K562 (cell line): ENCODE data around the gene URGCP. TPM values are rescaled to one million over a fixed set of nuclear protein-coding genes. Genes with fewer than 3 reads are reported as not detected.

Experiments
- ATAC-seq: fragments of 200-7000 bp; cut with Tn5 transposase; 3 replicates; pipeline ENCODE4 v1.9.1; 2020; ENCODE audit warnings: moderate library complexity
- BruUV-seq: library from RNA; stranded (reverse); fragments of 400-500 nt; replicated peaks from 2 replicates; lab custom pipeline; 2021; lab: Mats Ljungman, UMichigan
- CTCF ChIA-PET: fragments of 300-600 bp; formaldehyde crosslinking; extraction: SDS; loops from one replicate; lab custom pipeline; 2021; ENCODE audit warnings: low intra/inter-chr PET ratio; lab: Yijun Ruan, JAX
- POLR2A ChIA-PET: fragments of 300-600, 350-650 bp; sonication (Branson Sonifier 250); formaldehyde crosslinking; extraction: SDS; loops from one replicate; lab custom pipeline; 2021; ENCODE audit warnings: antibody characterized with exemption, inconsistent platforms; lab: Yijun Ruan, JAX
- DNase-seq, 4 experiments: peaks; one replicate each; pipeline versions ENCODE4 v3.0.0 to v3.0.0-alpha.2; 2011 to 2018; ENCODE audit warnings: low spot score in 3 of 4, mixed read lengths in 3 of 4; ENCODE audit errors: extremely low read depth in 1 of 4
- FAIRE-seq: peaks from 2 replicates; lab custom pipeline; 2011; peaks lifted over from hg19 to GRCh38; lab: Jason Lieb, UNC
- H2AFZ ChIP-seq: 2 replicates; pipeline ENCODE4 v1.6.0; 2011; ENCODE audit warnings: low read depth, low read length, control low read depth, inconsistent platforms
- H3K27ac ChIP-seq: fragments of 200-600 bp; 3 replicates; pipeline ENCODE4 v1.8.0; 2011; ENCODE audit warnings: low read depth, mild to moderate bottlenecking, control low read depth, inconsistent platforms, low read length, moderate library complexity, mixed read lengths; ENCODE audit errors: extremely low read depth
- H3K27me3 ChIP-seq, 2 experiments: fragments of 300-600 bp in 1 of 2; 2 replicates in 1 of 2; 3 replicates in 1 of 2; pipeline versions ENCODE4 v1.6.0 to v1.8.0; 2011; ENCODE audit warnings: inconsistent platforms in 2 of 2, low read length in 2 of 2, mild to moderate bottlenecking in 1 of 2, mixed read lengths in 1 of 2, moderate library complexity in 1 of 2; ENCODE audit not compliant: control insufficient read depth in 2 of 2, insufficient read depth in 2 of 2
- H3K36me3 ChIP-seq: fragments of 300-600 bp; 3 replicates; pipeline ENCODE4 v1.8.0; 2011; ENCODE audit warnings: mild to moderate bottlenecking, low read length, inconsistent platforms; ENCODE audit not compliant: control insufficient read depth, insufficient read depth
- H3K4me1 ChIP-seq, 2 experiments: fragments of 200-600 bp in 1 of 2; replicated peaks in 1 of 2; 2 replicates in 1 of 2; 3 replicates in 1 of 2; pipeline versions ENCODE4 v1.5.1 to v1.8.0; 2011; ENCODE audit warnings: inconsistent platforms in 2 of 2, low read length in 2 of 2, mild to moderate bottlenecking in 1 of 2, mixed read lengths in 1 of 2, moderate library complexity in 1 of 2; ENCODE audit not compliant: control insufficient read depth in 2 of 2, insufficient read depth in 2 of 2
- H3K4me2 ChIP-seq: 2 replicates; pipeline ENCODE4 v1.6.1; 2011; ENCODE audit warnings: low read length, control low read depth, inconsistent platforms, mixed read lengths; ENCODE audit not compliant: insufficient read depth
- H3K4me3 ChIP-seq: fragments of 200-600 bp; sonication (generic), shearing (Covaris generic); 2 replicates; pipeline ENCODE4 v1.5.1; 2016; ENCODE audit warnings: control low read depth, inconsistent platforms
- H3K79me2 ChIP-seq: fragments of 200-600 bp; 3 replicates; pipeline ENCODE4 v1.8.0; 2011; ENCODE audit warnings: low read length, inconsistent platforms; ENCODE audit not compliant: control insufficient read depth, insufficient read depth
- H3K9ac ChIP-seq, 2 experiments: 2 replicates each; pipeline versions ENCODE4 v1.6.0 to v1.6.1; 2011; ENCODE audit warnings: low read depth in 2 of 2, low read length in 2 of 2, control low read depth in 1 of 2, inconsistent platforms in 1 of 2, mild to moderate bottlenecking in 1 of 2, mixed read lengths in 1 of 2; ENCODE audit not compliant: insufficient read depth in 1 of 2
- H3K9me1 ChIP-seq: one replicate; pipeline ENCODE4 v1.6.0; 2011; ENCODE audit warnings: inconsistent platforms, mild to moderate bottlenecking, low read length, moderate library complexity; ENCODE audit not compliant: control insufficient read depth, insufficient read depth
- H3K9me3 ChIP-seq: replicated peaks from 2 replicates; pipeline ENCODE4 v1.5.1; 2011; ENCODE audit warnings: low read depth, low read length, inconsistent platforms; ENCODE audit not compliant: control insufficient read depth, insufficient read depth
- H4K20me1 ChIP-seq: replicated peaks from 2 replicates; pipeline ENCODE4 v1.6.1; 2011; ENCODE audit warnings: low read length, inconsistent platforms, mixed read lengths; ENCODE audit not compliant: control insufficient read depth, insufficient read depth
- ATF7 ChIP-seq: fragments of 450-650 bp; IDR thresholded peaks from 2 replicates; pipeline ENCODE4 v1.7.1; 2014; ENCODE audit warnings: mild to moderate bottlenecking, moderate library complexity
- C11orf30 ChIP-seq: fragments of 450-650 bp; IDR thresholded peaks from 2 replicates; pipeline ENCODE4 v1.6.1; 2016; ENCODE audit warnings: low read depth, mild to moderate bottlenecking
- ETV6 ChIP-seq, 3 experiments: fragments of 150-350 bp in 1 of 3; sonication (generic) in 1 of 3; formaldehyde crosslinking in 1 of 3; IDR thresholded peaks; 2 replicates each; pipeline versions ENCODE4 v1.6.1 to v1.8.0; 2014 to 2022; ENCODE audit warnings: borderline replicate concordance in 2 of 3, low read depth in 2 of 3, antibody characterized with exemption in 1 of 3, low read length in 1 of 3, mild to moderate bottlenecking in 1 of 3, missing genetic modification reagents in 1 of 3
- GTF2E2 ChIP-seq: fragments of 200-800 bp; sonication (Bioruptor generic); IDR thresholded peaks from 2 replicates; pipeline ENCODE4 v1.6.1; 2016; ENCODE audit warnings: missing genetic modification characterization, missing compliant biosample characterization
- MTF1 ChIP-seq: fragments of 250-450 bp; sonication (Bioruptor Pico); IDR thresholded peaks from 2 replicates; pipeline ENCODE4 v1.9.0; 2021; ENCODE audit warnings: moderate library complexity, mild to moderate bottlenecking, inconsistent platforms, borderline replicate concordance
- NCOA4 ChIP-seq: fragments of 450-650 bp; IDR thresholded peaks from 2 replicates; pipeline ENCODE4 v1.6.1; 2018; ENCODE audit warnings: mild to moderate bottlenecking; ENCODE audit not compliant: partially characterized antibody
- NONO ChIP-seq, 2 experiments: fragments of 200-400 bp in 1 of 2; fragments of 450-650 bp in 1 of 2; formaldehyde crosslinking in 1 of 2; IDR thresholded peaks; 2 replicates each; pipeline ENCODE4 v1.6.1; 2017; ENCODE audit warnings: low read depth in 2 of 2, mild to moderate bottlenecking in 2 of 2, moderate library complexity in 2 of 2, low read length in 1 of 2
- OTX1 ChIP-seq: fragments of 450-650 bp; formaldehyde crosslinking; IDR thresholded peaks from 2 replicates; pipeline ENCODE4 v1.4.0; 2022; ENCODE audit warnings: mild to moderate bottlenecking
- SRF ChIP-seq, 2 experiments: fragments of 250-450, 450-650 bp in 1 of 2; sonication (Bioruptor Pico) in 1 of 2; sonication (generic) in 1 of 2; formaldehyde crosslinking; IDR thresholded peaks; 2 replicates each; pipeline versions ENCODE4 v1.5.0 to v1.5.1; 2020 to 2022; ENCODE audit warnings: mild to moderate bottlenecking in 1 of 2, missing genetic modification reagents in 1 of 2
- SRSF1 ChIP-seq: fragments of 200-400 bp; formaldehyde crosslinking; IDR thresholded peaks from 2 replicates; pipeline ENCODE4 v1.6.1; 2017; ENCODE audit warnings: mild to moderate bottlenecking, low read depth, low read length, moderate library complexity
- ZBTB8A ChIP-seq: fragments of 450-650 bp; IDR thresholded peaks from 2 replicates; pipeline ENCODE4 v1.6.1; 2018; ENCODE audit warnings: mild to moderate bottlenecking, moderate library complexity; ENCODE audit not compliant: partially characterized antibody
- ZFP1 ChIP-seq: fragments of 450-650 bp; formaldehyde crosslinking; IDR thresholded peaks from 2 replicates; pipeline ENCODE4 v1.4.0; 2020; ENCODE audit warnings: mild to moderate bottlenecking, mixed read lengths
- ZNF12 ChIP-seq: sonication (generic); formaldehyde crosslinking; IDR thresholded peaks from 2 replicates; pipeline ENCODE4 v1.4.0; 2020; ENCODE audit warnings: mild to moderate bottlenecking, missing genetic modification reagents
- ZNF57 ChIP-seq: fragments of 450-650 bp; formaldehyde crosslinking; IDR thresholded peaks from 2 replicates; pipeline ENCODE4 v1.4.0; 2020; ENCODE audit warnings: mild to moderate bottlenecking, moderate library complexity
- ZNF668 ChIP-seq: fragments of 250-450 bp; sonication (Bioruptor Pico); IDR thresholded peaks from 2 replicates; pipeline ENCODE4 v1.8.0; 2022; ENCODE audit warnings: mild to moderate bottlenecking, inconsistent platforms
- WGBS: fragments of 100-300 bp; shearing (Covaris generic); methylation state at CpG from one replicate; pipeline ENCODE4 v1.1.6; 2016; ENCODE audit warnings: low coverage, mixed read lengths; ENCODE audit not compliant: insufficient coverage; ENCODE audit errors: missing lambda C conversion rate; 5-methylcytosine and 5-hydroxymethylcytosine counted together
- in situ Hi-C: fragments of 300-500 bp; cut with MboI; formaldehyde crosslinking; loops from 4 replicates; pipeline ENCODE4 v1.15.0; 2018; ENCODE audit warnings: inconsistent platforms, mixed read lengths
- intact Hi-C: fragments of 100-400 bp; cut with micrococcal nuclease; formaldehyde crosslinking; loops from 2 replicates; pipeline ENCODE4 v1.14.2; 2022
- polyA plus RNA-seq, 8 experiments: library from polyadenylated mRNA; depleted of rRNA in 4 of 8; stranded (reverse) in 5 of 8; unstranded in 3 of 8; fragments of >200 nt; fragmentation: Nextera tagmentation in 2 of 8; fragmentation: Illumina TruSeq in 1 of 8; extraction: Ambion mirVana in 2 of 8; extraction: Trizol in 1 of 8; gene quantifications; 2 replicates each; pipeline versions ENCODE4 v1.2.1 to v1.2.3, GENCODE V29; 2011 to 2014; ENCODE audit warnings: inconsistent platforms in 1 of 8, missing spikeins in 1 of 8
- total RNA-seq, 7 experiments: library from RNA; depleted of rRNA in 6 of 7; stranded (reverse); fragments of >200 nt in 6 of 7; fragmentation: Illumina TruSeq in 2 of 7; extraction: Trizol in 2 of 7; gene quantifications; 2 replicates each; pipeline versions ENCODE4 v1.2.1 to v1.2.3, GENCODE V29; 2011 to 2021; ENCODE audit warnings: low replicate concordance in 1 of 7
- TF ChIP-seq, protein P1 (sequence below), 2 experiments: IDR thresholded peaks; 2 replicates each; pipeline ENCODE4 v1.6.1; 2012; ENCODE audit warnings: improper control_type of control experiment in 2 of 2, low read depth in 2 of 2, low read length in 2 of 2, borderline replicate concordance in 1 of 2
- TF ChIP-seq, protein P2 (sequence below): sonication (generic); formaldehyde crosslinking; IDR thresholded peaks from 2 replicates; pipeline ENCODE4 v1.9.0; 2022; ENCODE audit warnings: mild to moderate bottlenecking, missing genetic modification reagents
- TF ChIP-seq, protein P3 (sequence below): IDR thresholded peaks from 2 replicates; pipeline ENCODE4 v1.6.1; 2011; ENCODE audit warnings: borderline replicate concordance, low read depth, mild to moderate bottlenecking, moderate library complexity, low read length; ENCODE audit not compliant: insufficient read depth, poor library complexity, severe bottlenecking

URGCP gene
- total and polyA plus RNA-seq, 9 of the 15 experiments (the other 6 are each of a cell fraction or from before 2014, with no cell fraction given): 1.7 to 25.8 (median 12.5) TPM

DNA sequence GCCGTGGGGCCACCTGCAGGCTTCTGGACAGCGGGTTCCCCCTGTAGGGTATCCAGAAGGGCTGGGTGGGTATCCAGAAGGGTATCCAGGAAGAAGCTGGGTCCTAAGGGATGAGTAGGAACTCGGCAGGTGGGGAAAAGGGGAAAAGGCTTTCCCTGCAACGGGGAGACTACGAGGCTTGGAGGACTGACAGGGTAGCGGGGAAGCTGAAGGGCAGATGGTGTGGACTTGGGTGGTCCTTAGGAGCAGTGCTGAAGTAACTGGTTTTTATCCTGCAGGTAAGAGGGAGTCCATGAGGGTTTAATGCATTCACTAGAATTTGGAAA, 20.4 kb upstream of the URGCP start:
- H3K27me3 ChIP-seq: no peaks in the 10 kb centered on the region
- no peaks in the 10 kb centered on the region for H3K36me3 ChIP-seq
- H4K20me1 ChIP-seq: no peaks in the 10 kb centered on the region
- ATAC-seq: peak; percentile 45
- 6% methylated on average over 6 of the region's 6 CpGs for WGBS
- FAIRE-seq: no peak
- intact Hi-C loops (no loop called here), in situ Hi-C loops (no loop called here)
- no peaks in the 10 kb centered on the region for H3K9me1 ChIP-seq
- peak overlapping the region; percentile 90 for H2AFZ ChIP-seq
- peaks cover 17% of the 10 kb centered on the region for H3K79me2 ChIP-seq
- no peak for DNase-seq
- peak overlapping the region; percentile 88 for H3K27ac ChIP-seq
- no peaks in the 10 kb centered on the region; the same call in 1 of the 2 replicates for H3K9me3 ChIP-seq
- H3K4me2 ChIP-seq: peak overlapping the region; percentile 99
- H3K4me3 ChIP-seq: peak overlapping the region; percentile 63
- H3K4me1 ChIP-seq: peaks cover 15 to 17% of the 10 kb centered on the region in 2 experiments; a peak in 4 of 5 replicates
- peak overlapping the region; percentile 89 to 91 for H3K9ac ChIP-seq
- ChIA-PET CTCF (no interaction called here), POLR2A (interaction anchor here (0.6 to 1.5 kb wide), 6 partner anchors 16 to 856 kb away, joined by 3 to 6 read pairs (median 3); no protein-coding TSS in a partner anchor)
- BruUV-seq: no TSS peak
- TF ChIP-seq ZBTB8A (no peak), C11orf30 (no peak), MTF1 (CRISPR knock-in tag) (no peak), ZFP1 (CRISPR knock-in tag) (no peak), NONO (IDR thresholded peaks at IDR 0.05; ENCODE audit: low read depth in 2 of 2, low read length in 1 of 2) (peak in 1 of 2 experiments; percentile 21; a peak in 1 of 4 replicates), ATF7 (peak; percentile 7; the same call in 1 of the 2 replicates), ZNF12 (CRISPR knock-in tag) (no peak), SRF (CRISPR knock-in tag; IDR thresholded peaks at IDR 0.05) (no peak; a peak in 1 of 4 replicates), ZNF57 (no peak), NCOA4 (no peak), OTX1 (no peak), ZNF668 (no peak), ETV6 (IDR thresholded peaks at IDR 0.05; ENCODE audit: borderline replicate concordance in 1 of 2, low read depth in 2 of 2, low read length in 1 of 2) (no peak), ETV6 (CRISPR knock-in tag; IDR thresholded peaks at IDR 0.05; ENCODE audit: borderline replicate concordance) (no peak), SRSF1 (no peak), GTF2E2 (no peak)
- TF ChIP-seq, protein P1, sequence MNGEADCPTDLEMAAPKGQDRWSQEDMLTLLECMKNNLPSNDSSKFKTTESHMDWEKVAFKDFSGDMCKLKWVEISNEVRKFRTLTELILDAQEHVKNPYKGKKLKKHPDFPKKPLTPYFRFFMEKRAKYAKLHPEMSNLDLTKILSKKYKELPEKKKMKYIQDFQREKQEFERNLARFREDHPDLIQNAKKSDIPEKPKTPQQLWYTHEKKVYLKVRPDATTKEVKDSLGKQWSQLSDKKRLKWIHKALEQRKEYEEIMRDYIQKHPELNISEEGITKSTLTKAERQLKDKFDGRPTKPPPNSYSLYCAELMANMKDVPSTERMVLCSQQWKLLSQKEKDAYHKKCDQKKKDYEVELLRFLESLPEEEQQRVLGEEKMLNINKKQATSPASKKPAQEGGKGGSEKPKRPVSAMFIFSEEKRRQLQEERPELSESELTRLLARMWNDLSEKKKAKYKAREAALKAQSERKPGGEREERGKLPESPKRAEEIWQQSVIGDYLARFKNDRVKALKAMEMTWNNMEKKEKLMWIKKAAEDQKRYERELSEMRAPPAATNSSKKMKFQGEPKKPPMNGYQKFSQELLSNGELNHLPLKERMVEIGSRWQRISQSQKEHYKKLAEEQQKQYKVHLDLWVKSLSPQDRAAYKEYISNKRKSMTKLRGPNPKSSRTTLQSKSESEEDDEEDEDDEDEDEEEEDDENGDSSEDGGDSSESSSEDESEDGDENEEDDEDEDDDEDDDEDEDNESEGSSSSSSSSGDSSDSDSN (IDR thresholded peaks at IDR 0.05; ENCODE audit: borderline replicate concordance in 1 of 2, low read depth in 2 of 2, low read length in 2 of 2): no peak
- TF ChIP-seq, protein P2, sequence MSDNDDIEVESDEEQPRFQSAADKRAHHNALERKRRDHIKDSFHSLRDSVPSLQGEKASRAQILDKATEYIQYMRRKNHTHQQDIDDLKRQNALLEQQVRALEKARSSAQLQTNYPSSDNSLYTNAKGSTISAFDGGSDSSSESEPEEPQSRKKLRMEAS: peak; percentile 6; the same call in 1 of the 2 replicates
- TF ChIP-seq, protein P3, sequence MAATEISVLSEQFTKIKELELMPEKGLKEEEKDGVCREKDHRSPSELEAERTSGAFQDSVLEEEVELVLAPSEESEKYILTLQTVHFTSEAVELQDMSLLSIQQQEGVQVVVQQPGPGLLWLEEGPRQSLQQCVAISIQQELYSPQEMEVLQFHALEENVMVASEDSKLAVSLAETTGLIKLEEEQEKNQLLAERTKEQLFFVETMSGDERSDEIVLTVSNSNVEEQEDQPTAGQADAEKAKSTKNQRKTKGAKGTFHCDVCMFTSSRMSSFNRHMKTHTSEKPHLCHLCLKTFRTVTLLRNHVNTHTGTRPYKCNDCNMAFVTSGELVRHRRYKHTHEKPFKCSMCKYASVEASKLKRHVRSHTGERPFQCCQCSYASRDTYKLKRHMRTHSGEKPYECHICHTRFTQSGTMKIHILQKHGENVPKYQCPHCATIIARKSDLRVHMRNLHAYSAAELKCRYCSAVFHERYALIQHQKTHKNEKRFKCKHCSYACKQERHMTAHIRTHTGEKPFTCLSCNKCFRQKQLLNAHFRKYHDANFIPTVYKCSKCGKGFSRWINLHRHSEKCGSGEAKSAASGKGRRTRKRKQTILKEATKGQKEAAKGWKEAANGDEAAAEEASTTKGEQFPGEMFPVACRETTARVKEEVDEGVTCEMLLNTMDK: no peak
